ENCODE results near the gene OGFOD1.

GRCh38 chr16:56514845-56515244 is 63.5 kb downstream of the OGFOD1 start:
- TF ChIP-seq, protein P1, sequence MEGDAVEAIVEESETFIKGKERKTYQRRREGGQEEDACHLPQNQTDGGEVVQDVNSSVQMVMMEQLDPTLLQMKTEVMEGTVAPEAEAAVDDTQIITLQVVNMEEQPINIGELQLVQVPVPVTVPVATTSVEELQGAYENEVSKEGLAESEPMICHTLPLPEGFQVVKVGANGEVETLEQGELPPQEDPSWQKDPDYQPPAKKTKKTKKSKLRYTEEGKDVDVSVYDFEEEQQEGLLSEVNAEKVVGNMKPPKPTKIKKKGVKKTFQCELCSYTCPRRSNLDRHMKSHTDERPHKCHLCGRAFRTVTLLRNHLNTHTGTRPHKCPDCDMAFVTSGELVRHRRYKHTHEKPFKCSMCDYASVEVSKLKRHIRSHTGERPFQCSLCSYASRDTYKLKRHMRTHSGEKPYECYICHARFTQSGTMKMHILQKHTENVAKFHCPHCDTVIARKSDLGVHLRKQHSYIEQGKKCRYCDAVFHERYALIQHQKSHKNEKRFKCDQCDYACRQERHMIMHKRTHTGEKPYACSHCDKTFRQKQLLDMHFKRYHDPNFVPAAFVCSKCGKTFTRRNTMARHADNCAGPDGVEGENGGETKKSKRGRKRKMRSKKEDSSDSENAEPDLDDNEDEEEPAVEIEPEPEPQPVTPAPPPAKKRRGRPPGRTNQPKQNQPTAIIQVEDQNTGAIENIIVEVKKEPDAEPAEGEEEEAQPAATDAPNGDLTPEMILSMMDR (conservative IDR thresholded peaks at IDR 0.05; ENCODE audit: low read length): no peak
- TF ChIP-seq EZH2phosphoT487 (IDR thresholded peaks at IDR 0.05; ENCODE audit: borderline replicate concordance): no peak

Data from Loucy (cell line).